Activated CD4-positive, CD25-positive, alpha-beta regulatory T cell treated with anti-CD3 and anti-CD28 coated beads, Interleukin-2, amount 50 U/mL, for 24 hours (primary cell): ENCODE data around the gene CAPS.

ENCODE experiments used
- ATAC-seq, 2 donors: fragments of 150-1000 bp; cut with Tn5 transposase; one replicate each; pipeline ENCODE4 v1.10.0; 2021; ENCODE audit warnings: mild to moderate bottlenecking in 1 of 2, moderate library complexity in 1 of 2

Gene CAPS

DNA sequence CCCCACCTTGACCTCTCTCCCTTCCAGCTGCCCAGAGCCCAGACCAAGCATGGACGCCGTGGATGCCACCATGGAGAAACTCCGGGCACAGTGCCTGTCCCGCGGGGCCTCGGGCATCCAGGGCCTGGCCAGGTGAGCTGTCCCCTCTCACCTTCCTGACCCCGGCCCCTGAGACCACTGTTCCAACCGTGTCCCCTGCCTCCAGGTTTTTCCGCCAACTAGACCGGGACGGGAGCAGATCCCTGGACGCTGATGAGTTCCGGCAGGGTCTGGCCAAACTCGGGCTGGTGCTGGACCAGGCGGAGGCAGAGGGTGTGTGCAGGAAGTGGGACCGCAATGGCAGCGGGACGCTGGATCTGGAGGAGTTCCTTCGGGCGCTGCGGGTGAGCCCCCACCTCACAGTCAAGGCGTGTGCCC lies 312 bp downstream of the CAPS start:
- no peak for ATAC-seq

DNA sequence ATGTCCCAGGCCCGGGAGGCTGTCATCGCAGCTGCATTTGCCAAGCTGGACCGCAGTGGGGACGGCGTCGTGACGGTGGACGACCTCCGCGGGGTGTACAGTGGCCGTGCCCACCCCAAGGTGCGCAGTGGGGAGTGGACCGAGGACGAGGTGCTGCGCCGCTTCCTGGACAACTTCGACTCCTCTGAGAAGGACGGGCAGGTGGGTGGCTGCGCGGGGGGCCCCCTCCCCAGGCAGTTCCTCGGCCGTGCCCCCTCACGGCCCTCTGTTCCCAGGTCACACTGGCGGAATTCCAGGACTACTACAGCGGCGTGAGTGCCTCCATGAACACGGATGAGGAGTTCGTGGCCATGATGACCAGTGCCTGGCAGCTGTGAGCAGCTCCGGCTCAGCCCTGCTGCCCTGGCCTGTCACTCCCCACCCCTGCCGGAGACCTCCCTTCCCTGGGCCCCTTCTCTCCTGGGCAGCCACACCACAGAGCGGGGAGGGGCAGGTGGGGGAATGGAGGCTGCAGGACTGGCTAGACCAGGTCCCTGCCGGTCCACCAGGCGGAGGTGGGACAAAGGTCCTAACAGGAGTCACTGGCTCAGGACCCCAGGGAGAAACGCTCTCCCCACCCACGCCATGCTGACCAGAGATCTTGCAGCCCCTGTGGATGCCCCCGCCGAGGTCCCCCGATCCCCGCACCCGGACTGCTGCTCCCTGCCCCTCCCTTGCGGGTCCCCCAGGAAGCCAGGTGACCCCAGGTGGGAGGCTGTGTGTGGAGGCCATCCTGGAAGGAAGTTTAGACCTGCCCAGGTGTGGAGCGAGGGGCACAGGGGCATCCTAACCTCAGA lies 1.1 kb downstream of the CAPS start:
- ATAC-seq: no peak

GRCh38 chr19:5915782-5916165 lies 1.7 kb downstream of the CAPS start:
- no peak for ATAC-seq

DNA sequence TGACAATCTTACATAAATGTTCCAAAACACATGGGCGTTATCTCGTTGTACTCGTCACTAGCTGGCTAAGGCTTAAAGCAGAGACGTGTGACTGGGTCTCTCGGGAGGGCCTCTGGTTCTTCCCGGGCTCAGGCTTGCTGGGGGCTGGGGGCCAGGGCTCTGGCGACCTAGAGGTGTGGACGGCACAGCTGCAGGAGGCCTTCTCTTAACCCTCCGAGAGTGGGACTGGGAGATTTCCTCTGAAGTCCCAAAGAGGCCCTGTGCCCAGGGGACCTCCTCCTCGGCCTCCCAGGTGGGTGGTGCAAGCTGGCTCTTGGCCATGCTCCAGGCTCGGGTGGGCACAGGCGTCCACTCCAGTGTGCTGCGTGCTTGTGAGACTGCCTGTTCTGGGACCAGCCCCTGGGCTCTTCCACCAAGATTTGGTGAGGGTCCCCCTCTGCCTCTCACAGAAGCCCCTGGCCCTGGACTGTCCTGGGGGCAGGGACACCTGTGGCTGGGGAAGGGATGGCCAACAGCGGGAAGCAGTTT lies 2.2 kb downstream of the CAPS start:
- ATAC-seq: no peak

GRCh38 chr19:5917431-5918107 lies 3.5 kb downstream of the CAPS start:
- no peak for ATAC-seq

GRCh38 chr19:5918463-5919079 lies 4.5 kb downstream of the CAPS start:
- no peak for ATAC-seq

- no peak for ATAC-seq
Observed at GRCh38 chr19:5921516-5922160, 7.6 kb downstream of the CAPS start.

- no peak for ATAC-seq
Observed at GRCh38 chr19:5922161-5922545, 8.1 kb downstream of the CAPS start.

DNA sequence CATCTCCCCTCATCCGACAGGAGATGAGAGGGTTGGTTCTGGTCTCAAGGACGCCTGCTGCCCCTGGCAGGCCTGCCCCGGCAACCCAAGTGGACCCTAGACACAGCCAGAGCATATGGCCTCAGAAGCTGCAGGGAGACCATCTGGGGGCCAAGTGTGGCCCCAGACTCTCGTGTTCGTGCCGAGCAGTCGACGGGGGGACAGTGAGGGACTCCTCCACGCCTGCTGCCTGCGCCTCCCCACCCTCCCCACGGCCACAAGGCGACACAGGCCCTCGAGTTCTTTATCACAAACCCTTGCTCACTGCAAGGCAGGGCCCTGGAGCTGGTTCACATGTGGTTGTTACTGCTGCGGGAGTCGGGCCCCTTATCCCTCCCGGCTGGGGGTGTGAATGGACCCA lies 9.3 kb downstream of the CAPS start:
- no peak for ATAC-seq

GRCh38 chr19:5925830-5926427 lies 11.9 kb downstream of the CAPS start:
- no peak for ATAC-seq

GRCh38 chr19:5926641-5927440 lies 12.8 kb downstream of the CAPS start:
- ATAC-seq: no peak

GRCh38 chr19:5927441-5927821 lies 13.4 kb downstream of the CAPS start:
- no peak for ATAC-seq

DNA sequence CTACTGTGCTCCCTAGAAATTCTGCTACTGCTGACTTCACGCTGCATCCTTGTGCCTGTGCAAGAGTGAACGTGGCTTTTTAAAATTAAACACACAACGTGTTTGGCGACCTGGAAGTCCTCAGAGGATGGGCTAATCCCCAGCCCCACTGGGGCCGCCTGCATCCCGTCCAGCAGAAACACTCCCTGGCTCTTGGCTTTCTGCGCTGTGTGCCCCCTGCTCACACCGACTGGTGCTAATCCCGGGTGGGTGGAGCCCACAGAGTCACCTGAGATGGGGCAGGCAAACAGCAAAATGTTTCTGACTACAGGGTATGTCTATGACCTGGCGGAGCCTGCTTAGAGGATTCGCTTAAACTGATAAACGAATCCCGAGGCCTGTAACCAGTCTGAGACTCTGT lies 15.1 kb downstream of the CAPS start:
- no peak for ATAC-seq

GRCh38 chr19:5929625-5930024 lies 15.6 kb downstream of the CAPS start:
- no peak for ATAC-seq

DNA sequence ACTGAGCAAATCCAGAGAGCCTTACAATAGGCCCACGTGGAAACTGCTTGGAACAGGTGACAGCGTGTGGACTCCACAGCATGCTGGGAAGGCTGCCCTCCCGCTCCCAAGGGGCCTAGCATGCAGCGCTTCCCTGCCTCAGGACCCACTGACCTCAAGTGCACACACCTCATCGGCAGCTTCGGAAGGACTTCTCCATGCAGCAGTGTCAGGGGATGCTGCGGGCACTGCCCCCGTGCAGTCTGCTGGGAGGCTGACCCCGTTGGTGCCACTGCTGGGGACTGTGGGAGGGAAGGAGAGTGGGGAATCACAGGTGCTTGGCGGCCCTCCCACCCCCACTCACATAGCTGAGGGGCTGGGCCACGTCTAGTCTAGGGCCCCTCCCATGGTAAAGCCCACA lies 17.2 kb downstream of the CAPS start:
- ATAC-seq: no peak

GRCh38 chr19:5932146-5932545 lies 18.1 kb downstream of the CAPS start:
- no peak for ATAC-seq

GRCh38 chr19:5932609-5933262 lies 18.7 kb downstream of the CAPS start:
- no peak for ATAC-seq

- no peak for ATAC-seq
Observed at GRCh38 chr19:5933391-5934068, 19.5 kb downstream of the CAPS start.

DNA sequence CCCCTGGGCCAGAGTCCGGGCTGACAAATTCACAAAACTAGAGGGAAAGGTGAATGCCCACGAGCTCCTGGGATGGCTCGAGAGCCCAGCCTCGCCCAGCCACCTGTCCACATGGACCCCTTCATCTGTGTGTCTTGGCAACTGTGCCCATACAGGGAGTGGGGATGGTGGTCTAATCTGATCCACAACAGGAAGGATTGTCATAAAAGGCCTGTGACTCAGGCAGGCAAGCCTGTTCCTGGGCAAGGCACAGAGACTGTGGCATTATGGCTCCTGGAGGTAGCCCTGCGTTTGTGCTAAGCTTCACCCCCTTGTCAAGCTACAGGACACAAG lies 20.0 kb downstream of the CAPS start:
- ATAC-seq: no peak

GRCh38 chr19:5934774-5935472 lies 20.9 kb downstream of the CAPS start:
- no peak for ATAC-seq
